Hematopoietic multipotent progenitor cell treated with erythropoietin and hydrocortisone succinate and interleukin-3 and kit ligand, for 6 days (in vitro differentiated cells): ENCODE data around the gene SPHKAP.
"Not testable (repeated sequence)": the region's sequence is repeated elsewhere in the genome, so short reads cannot be mapped to it uniquely, and the experiment has no call there.

Source experiments
- DNase-seq: peaks from one replicate; pipeline ENCODE4 v3.0.0-alpha.2; 2015

The SPHKAP gene

GRCh38 chr2:228181098-228182019, at the start of gene SPHKAP:
TSS of gene SPHKAP (minus strand) at chr2:228181687. CDS start at chr2:228181598, 89 bp downstream.
- no peak for DNase-seq

- DNase-seq = no peak
These were observed 46.0 kb upstream of the SPHKAP start for GRCh38 chr2:228227466-228227865.

GRCh38 chr2:228224410-228224809, 42.9 kb upstream of the SPHKAP start:
- no peak for DNase-seq

- not testable (repeated sequence) for DNase-seq
These were observed 37.1 kb upstream of the SPHKAP start for GRCh38 chr2:228218593-228218992.

GRCh38 chr2:228197504-228197903, 16.0 kb upstream of the SPHKAP start:
- DNase-seq = no peak

GRCh38 chr2:228180181-228181097, 1.0 kb downstream of the SPHKAP start:
- no peak for DNase-seq

GRCh38 chr2:228167290-228167689, 14.2 kb downstream of the SPHKAP start:
- no peak for DNase-seq

GRCh38 chr2:228164718-228165117, 16.8 kb downstream of the SPHKAP start:
- no peak for DNase-seq

GRCh38 chr2:228157841-228158240, 23.6 kb downstream of the SPHKAP start:
- no peak for DNase-seq

GRCh38 chr2:228144961-228145360, 36.5 kb downstream of the SPHKAP start:
- DNase-seq = no peak

GRCh38 chr2:228140934-228141528, 40.5 kb downstream of the SPHKAP start:
- no peak for DNase-seq

- no peak for DNase-seq
These were observed 45.5 kb downstream of the SPHKAP start for GRCh38 chr2:228136027-228136426.

GRCh38 chr2:228135300-228135699, 46.2 kb downstream of the SPHKAP start:
- no peak for DNase-seq

- no peak for DNase-seq
These were observed 49.7 kb downstream of the SPHKAP start for GRCh38 chr2:228131833-228132232.

GRCh38 chr2:228126401-228126800, 55.1 kb downstream of the SPHKAP start:
- no peak for DNase-seq

GRCh38 chr2:228118940-228119339, 62.5 kb downstream of the SPHKAP start:
- DNase-seq = no peak

- no peak for DNase-seq
These were observed 73.6 kb downstream of the SPHKAP start for GRCh38 chr2:228107846-228108245.

- no peak for DNase-seq
These were observed 75.8 kb downstream of the SPHKAP start for GRCh38 chr2:228105526-228106250.

- no peak for DNase-seq
These were observed 77.3 kb downstream of the SPHKAP start for GRCh38 chr2:228104215-228104614.

- DNase-seq = no peak
These were observed 78.1 kb downstream of the SPHKAP start for GRCh38 chr2:228103379-228103778.

- DNase-seq = no peak
These were observed 78.5 kb downstream of the SPHKAP start for GRCh38 chr2:228102949-228103348.

- no peak for DNase-seq
These were observed 87.0 kb downstream of the SPHKAP start for GRCh38 chr2:228094377-228094921.
